Liver (tissue), 9 donors: ENCODE measurements around the gene RAD23B. TPM values are rescaled to one million over a fixed set of nuclear protein-coding genes. Genes with fewer than 3 reads are reported as not detected.

Source experiments
- DNase-seq: peaks from one replicate; pipeline ENCODE4 v3.0.0-alpha.2; 2017; ENCODE audit warnings: low spot score
- H3K27ac ChIP-seq, 2 donors: one replicate each; pipeline ENCODE4 v1.7.0; 2013; ENCODE audit warnings: inconsistent platforms in 2 of 2, low read length in 2 of 2, control low read depth in 1 of 2, low read depth in 1 of 2, mild to moderate bottlenecking in 1 of 2
- H3K27me3 ChIP-seq, 4 donors: one replicate each; pipeline versions ENCODE4 v1.6.1 to v1.7.0; 2013; ENCODE audit warnings: low read length in 3 of 4, inconsistent platforms in 1 of 4, mild to moderate bottlenecking in 1 of 4, moderate library complexity in 1 of 4; ENCODE audit not compliant: control insufficient read depth in 4 of 4, insufficient read depth in 4 of 4
- H3K36me3 ChIP-seq, 4 donors: one replicate each; pipeline versions ENCODE4 v1.6.1 to v1.7.0; 2013; ENCODE audit warnings: low read length in 3 of 4, mild to moderate bottlenecking in 3 of 4, low read depth in 1 of 4, moderate library complexity in 1 of 4; ENCODE audit not compliant: control insufficient read depth in 4 of 4, insufficient read depth in 3 of 4
- H3K4me1 ChIP-seq, 4 donors: one replicate each; pipeline versions ENCODE4 v1.6.1 to v1.7.0; 2013; ENCODE audit warnings: low read length in 3 of 4, mild to moderate bottlenecking in 3 of 4, moderate library complexity in 1 of 4; ENCODE audit not compliant: control insufficient read depth in 4 of 4, insufficient read depth in 4 of 4
- H3K4me3 ChIP-seq, 3 donors: one replicate each; pipeline versions ENCODE4 v1.6.1 to v1.7.0; 2013; ENCODE audit warnings: low read length in 3 of 3, control low read depth in 1 of 3, low read depth in 1 of 3, mild to moderate bottlenecking in 1 of 3
- H3K9ac ChIP-seq, 2 donors: one replicate each; pipeline ENCODE4 v1.7.0; 2013; ENCODE audit warnings: low read length in 2 of 2, mild to moderate bottlenecking in 2 of 2, moderate library complexity in 2 of 2, control low read depth in 1 of 2, low read depth in 1 of 2
- H3K9me3 ChIP-seq, 4 donors: one replicate each; pipeline versions ENCODE4 v1.6.1 to v1.7.0; 2013; ENCODE audit warnings: low read length in 3 of 4; ENCODE audit not compliant: control insufficient read depth in 4 of 4
- ATF3 ChIP-seq: IDR thresholded peaks from 2 replicates; pipeline ENCODE4 v1.6.1; 2016; ENCODE audit warnings: antibody characterized with exemption
- EGR1 ChIP-seq, 2 donors: IDR thresholded peaks; 2 replicates each; pipeline ENCODE4 v1.6.1; 2016 to 2018; ENCODE audit warnings: antibody characterized with exemption in 2 of 2, low read depth in 2 of 2
- FOXA1 ChIP-seq: IDR thresholded peaks from 2 replicates; pipeline ENCODE4 v1.6.1; 2016; ENCODE audit warnings: antibody characterized with exemption
- FOXA2 ChIP-seq: IDR thresholded peaks from 2 replicates; pipeline ENCODE4 v1.6.1; 2016; ENCODE audit warnings: antibody characterized with exemption
- GABPA ChIP-seq, 2 donors: IDR thresholded peaks in 1 of 2; conservative IDR thresholded peaks in 1 of 2; 2 replicates each; pipeline ENCODE4 v1.6.1; 2016; ENCODE audit warnings: antibody characterized with exemption in 2 of 2, mild to moderate bottlenecking in 1 of 2, moderate library complexity in 1 of 2
- HNF4A ChIP-seq, 2 donors: conservative IDR thresholded peaks; 2 replicates each; pipeline ENCODE4 v1.6.1; 2016; ENCODE audit warnings: antibody characterized with exemption in 2 of 2, mild to moderate bottlenecking in 2 of 2
- HNF4G ChIP-seq: IDR thresholded peaks from 2 replicates; pipeline ENCODE4 v1.6.1; 2016; ENCODE audit warnings: antibody characterized with exemption
- JUND ChIP-seq, 2 donors: IDR thresholded peaks; 2 replicates each; pipeline ENCODE4 v1.6.1; 2016; ENCODE audit warnings: antibody characterized with exemption in 2 of 2
- MAX ChIP-seq: IDR thresholded peaks from 2 replicates; pipeline ENCODE4 v1.6.1; 2016; ENCODE audit warnings: antibody characterized with exemption
- NR2F2 ChIP-seq: IDR thresholded peaks from 2 replicates; pipeline ENCODE4 v1.6.1; 2016; ENCODE audit warnings: antibody characterized with exemption
- RAD21 ChIP-seq, 2 donors: IDR thresholded peaks; 2 replicates each; pipeline ENCODE4 v1.6.1; 2016; ENCODE audit warnings: antibody characterized with exemption in 2 of 2, mild to moderate bottlenecking in 2 of 2
- RXRA ChIP-seq, 2 donors: IDR thresholded peaks; 2 replicates each; pipeline ENCODE4 v1.6.1; 2017 to 2018; ENCODE audit warnings: antibody characterized with exemption in 2 of 2, mild to moderate bottlenecking in 1 of 2
- SP1 ChIP-seq: IDR thresholded peaks from 2 replicates; pipeline ENCODE4 v1.6.1; 2018; ENCODE audit warnings: antibody characterized with exemption, mild to moderate bottlenecking
- TAF1 ChIP-seq: conservative IDR thresholded peaks from 2 replicates; pipeline ENCODE4 v1.6.1; 2016; ENCODE audit warnings: antibody characterized with exemption, mild to moderate bottlenecking
- YY1 ChIP-seq: IDR thresholded peaks from 2 replicates; pipeline ENCODE4 v1.6.1; 2016; ENCODE audit warnings: antibody characterized with exemption, mild to moderate bottlenecking
- ZBTB33 ChIP-seq: IDR thresholded peaks from 2 replicates; pipeline ENCODE4 v1.6.1; 2016; ENCODE audit warnings: antibody characterized with exemption
- WGBS: extraction: QIAGEN DNeasy Blood & Tissue Kit; methylation state at CpG from one replicate; pipeline ENCODE4 v1.1.7; 2013; 5-methylcytosine and 5-hydroxymethylcytosine counted together
- polyA plus RNA-seq, 2 donors: library from polyadenylated mRNA; stranded (reverse) in 1 of 2; unstranded in 1 of 2; fragments of 200-250 nt in 1 of 2; fragments of >200 nt in 1 of 2; fragmentation: Nextera tagmentation in 1 of 2; extraction: Ambion mirVana in 1 of 2; gene quantifications; one replicate each; pipeline versions ENCODE4 v1.2.1 to v1.2.3, GENCODE V29; 2013 to 2015
- total RNA-seq, 2 donors: library from RNA; depleted of rRNA; stranded (reverse); fragments of >200 nt; gene quantifications; one replicate each; pipeline ENCODE4 v1.2.3, GENCODE V29; 2014
- donor health status: healthy.
- donor health status: healthy.
- donor health status: healthy.
- donor health status: healthy.
- donor health status: healthy.

The RAD23B gene
- total and polyA plus RNA-seq, 4 donors, result 13.6 to 101 (median 61.6) TPM

- TF ChIP-seq ATF3 (no peak), NR2F2 (no peak), RAD21 (IDR thresholded peaks at IDR 0.05) (no peak), SP1 (no peak), YY1 (no peak), FOXA1 (no peak), MAX (no peak), HNF4G (no peak), EGR1 (IDR thresholded peaks at IDR 0.05; ENCODE audit: low read depth in 2 of 2) (no peak), TAF1 (no peak), GABPA (IDR thresholded peaks at IDR 0.05 in 1 of 2, conservative IDR thresholded peaks at IDR 0.05 in 1 of 2) (no peak), RXRA (IDR thresholded peaks at IDR 0.05) (no peak), FOXA2 (no peak)
- no peaks in the 10 kb centered on the region for H3K4me1 ChIP-seq
- DNase-seq, result no peak
- no peaks in the 10 kb centered on the region for H3K36me3 ChIP-seq
- 86% methylated on average over 6 of the region's 6 CpGs for WGBS
- H3K27ac ChIP-seq, result no peak overlapping the region
- H3K27me3 ChIP-seq, result no peaks in the 10 kb centered on the region
- H3K9ac ChIP-seq, result no peak overlapping the region
- peaks cover 0 to 2% (median 0%) of the 10 kb centered on the region in 4 donors for H3K9me3 ChIP-seq
- H3K4me3 ChIP-seq, result no peak overlapping the region
Observed at GRCh38 chr9:107351382-107352045, 68.4 kb downstream of the RAD23B start.

- Histone ChIP-seq H3K27ac (no peak overlapping the region), H3K9ac (no peak overlapping the region), H3K9me3 (peaks cover 0 to 2% (median 0%) of the 10 kb centered on the region in 4 donors), H3K36me3 (no peaks in the 10 kb centered on the region), H3K27me3 (no peaks in the 10 kb centered on the region), H3K4me3 (no peak overlapping the region), H3K4me1 (no peaks in the 10 kb centered on the region)
- 83% methylated on average over 3 of the region's 3 CpGs for WGBS
- TF ChIP-seq JUND (IDR thresholded peaks at IDR 0.05) (no peak), SP1 (no peak), YY1 (no peak), NR2F2 (no peak), ZBTB33 (no peak), EGR1 (IDR thresholded peaks at IDR 0.05; ENCODE audit: low read depth in 2 of 2) (no peak), HNF4G (no peak), TAF1 (no peak), FOXA2 (no peak), HNF4A (conservative IDR thresholded peaks at IDR 0.05) (no peak)
- DNase-seq, result no peak
Observed at GRCh38 chr9:107355394-107355793, 72.3 kb downstream of the RAD23B start.

GRCh38 chr9:107358986-107359385 is 75.9 kb downstream of the RAD23B start:
- WGBS, result 58% methylated on average over 7 of the region's 7 CpGs
- TF ChIP-seq FOXA2, result no peak
- TF ChIP-seq EGR1 (IDR thresholded peaks at IDR 0.05; ENCODE audit: low read depth in 2 of 2), result no peak
- no peak for TF ChIP-seq HNF4A (conservative IDR thresholded peaks at IDR 0.05)
- TF ChIP-seq ATF3, result no peak
- TF ChIP-seq JUND (IDR thresholded peaks at IDR 0.05), result no peak
- TF ChIP-seq SP1, result no peak
- Histone ChIP-seq H3K36me3 (no peaks in the 10 kb centered on the region), H3K27ac (no peak overlapping the region), H3K4me1 (no peaks in the 10 kb centered on the region), H3K27me3 (no peaks in the 10 kb centered on the region), H3K4me3 (no peak overlapping the region), H3K9ac (no peak overlapping the region), H3K9me3 (no peaks in the 10 kb centered on the region)
- DNase-seq, result no peak
